Adipocyte (in vitro differentiated cells): Measurements from ENCODE around the gene ACTL6A.
"Not testable (repeated sequence)": the region's sequence is repeated elsewhere in the genome, so short reads cannot be mapped to it uniquely, and the experiment has no call there.

ENCODE experiments used
- DNase-seq: peaks from one replicate; pipeline ENCODE4 v3.0.0-alpha.2; 2015; ENCODE audit warnings: low read depth
- H3K27me3 ChIP-seq: replicated peaks from 2 replicates; pipeline ENCODE4 v1.7.0; 2013; ENCODE audit warnings: mild to moderate bottlenecking, low read length, moderate library complexity; ENCODE audit not compliant: control insufficient read depth, insufficient read depth
- H3K36me3 ChIP-seq: 2 replicates; pipeline ENCODE4 v1.7.0; 2013; ENCODE audit warnings: low read length, mild to moderate bottlenecking, moderate library complexity; ENCODE audit not compliant: control insufficient read depth, insufficient read depth, severe bottlenecking
- H3K4me1 ChIP-seq: 2 replicates; pipeline ENCODE4 v1.7.0; 2013; ENCODE audit warnings: mild to moderate bottlenecking, low read length, moderate library complexity; ENCODE audit not compliant: control insufficient read depth, insufficient read depth
- H3K4me3 ChIP-seq: 2 replicates; pipeline ENCODE4 v1.7.0; 2013; ENCODE audit warnings: mild to moderate bottlenecking, low read length, moderate library complexity
- H3K9ac ChIP-seq: 2 replicates; pipeline ENCODE4 v1.7.0; 2013; ENCODE audit warnings: mild to moderate bottlenecking, low read length, moderate library complexity
- H3K9me3 ChIP-seq: 2 replicates; pipeline ENCODE4 v1.7.0; 2013; ENCODE audit warnings: mild to moderate bottlenecking, low read length, moderate library complexity; ENCODE audit not compliant: control insufficient read depth

Gene ACTL6A

DNA sequence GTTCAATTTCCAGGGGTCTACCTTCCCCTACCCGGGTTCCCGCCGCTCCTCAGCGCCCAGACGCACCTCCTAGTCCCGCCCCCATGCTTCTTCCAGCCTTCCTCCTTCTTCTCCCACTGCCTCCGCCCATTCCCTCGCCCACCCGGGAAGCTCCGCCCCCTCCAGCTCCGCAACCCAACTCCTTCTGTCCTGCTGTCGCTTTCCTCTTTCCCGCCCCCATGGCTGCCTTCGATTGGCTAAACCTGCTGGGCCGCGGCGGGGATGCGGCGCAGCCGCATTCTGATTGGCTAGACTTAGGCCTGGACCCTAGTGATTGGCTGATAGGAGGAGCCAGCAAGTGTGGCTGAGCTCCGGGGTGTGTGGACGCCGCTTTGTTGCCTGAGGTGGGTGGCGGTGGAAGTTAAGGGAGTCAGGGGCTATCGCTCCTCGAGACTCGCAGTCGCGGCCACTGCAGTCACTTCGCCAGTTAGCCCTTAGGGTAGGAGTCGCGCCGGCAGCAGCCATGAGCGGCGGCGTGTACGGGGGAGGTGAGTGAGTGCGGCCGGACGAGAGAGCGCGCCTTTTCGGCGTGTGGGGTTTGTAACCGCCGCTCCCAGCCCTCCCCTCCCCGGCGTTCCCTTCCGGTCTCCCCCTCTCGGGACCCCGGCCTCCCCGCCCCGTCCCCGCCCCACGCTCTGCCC is at the start of gene ACTL6A:
Gene ACTL6A, plus strand, starts transcription at position 336 of the 680 bp plus-strand sequence. Its CDS starts 167 bp downstream, at position 503.
- H3K36me3 ChIP-seq = no peaks in the 10 kb centered on the region
- H3K27me3 ChIP-seq = no peaks in the 10 kb centered on the region
- H3K4me1 ChIP-seq = peaks cover 6% of the 10 kb centered on the region
- peak within 1 kb of the TSS; percentile 90 for H3K9ac ChIP-seq
- no peaks in the 10 kb centered on the region for H3K9me3 ChIP-seq
- peak; percentile 100 for DNase-seq
- H3K4me3 ChIP-seq = peak within 1 kb of the TSS; percentile 96

DNA sequence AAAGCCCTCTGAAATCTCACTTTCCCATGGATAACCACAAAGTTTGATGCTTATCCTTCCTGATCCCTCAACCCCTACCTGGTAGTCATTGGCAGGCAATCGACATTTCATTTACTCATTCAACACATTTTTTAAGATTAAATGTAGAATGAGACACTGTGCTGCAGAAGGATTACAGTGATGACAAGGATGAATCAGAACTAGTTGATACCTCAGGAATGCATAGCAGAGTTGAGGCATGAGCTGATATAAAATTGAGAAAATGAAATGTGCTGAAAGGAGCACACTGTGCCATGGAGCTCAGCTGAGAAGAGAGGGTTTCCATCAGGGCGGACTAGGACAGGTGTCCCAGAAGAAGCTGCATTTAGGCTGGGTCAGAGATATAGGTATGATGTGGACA is 48.9 kb upstream of the ACTL6A start:
- peak; percentile 9 for DNase-seq
- Histone ChIP-seq H3K9ac (no peak overlapping the region), H3K4me1 (peaks cover 8% of the 10 kb centered on the region), H3K36me3 (no peaks in the 10 kb centered on the region), H3K27me3 (no peaks in the 10 kb centered on the region), H3K9me3 (peaks cover 2% of the 10 kb centered on the region), H3K4me3 (no peak overlapping the region)

DNA sequence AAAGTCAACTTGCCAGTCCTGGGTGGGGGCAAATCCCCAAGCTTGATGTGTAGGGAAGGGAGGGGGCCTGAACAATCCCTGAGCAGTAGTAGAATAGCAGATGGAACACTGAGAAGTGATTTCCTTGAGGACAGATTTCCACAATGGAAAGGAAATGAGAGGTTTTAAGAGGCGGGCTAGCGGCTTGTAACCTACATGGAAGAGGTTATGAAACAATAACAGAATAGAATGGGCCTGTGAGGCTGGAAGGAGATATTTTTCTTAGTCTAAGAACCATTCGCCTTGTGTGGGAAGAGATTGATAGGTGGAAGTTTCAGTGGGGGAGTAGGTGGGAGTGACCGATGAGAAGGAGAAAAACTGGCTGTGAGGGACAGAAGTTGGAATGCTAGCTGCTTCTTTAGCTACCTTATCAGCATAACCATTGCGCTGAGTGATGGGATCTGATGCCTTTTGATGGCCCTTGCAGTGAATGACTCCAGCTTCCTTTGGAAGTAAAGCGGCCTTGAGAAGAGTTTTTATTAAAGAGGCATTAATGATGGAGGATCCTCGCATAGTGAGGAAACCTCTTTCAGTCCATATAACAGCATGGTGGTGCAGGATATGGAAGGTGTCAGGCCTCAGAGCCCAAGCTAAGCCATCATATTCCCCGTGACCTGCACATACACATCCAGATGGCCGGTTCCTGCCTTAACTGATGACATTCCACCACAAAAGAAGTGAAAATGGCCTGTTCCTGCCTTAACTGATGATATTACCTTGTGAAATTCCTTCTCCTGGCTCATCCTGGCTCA is 46.1 kb upstream of the ACTL6A start:
- not testable (repeated sequence) for H3K9me3 ChIP-seq, H3K27me3 ChIP-seq, H3K36me3 ChIP-seq, H3K9ac ChIP-seq, H3K4me3 ChIP-seq, H3K4me1 ChIP-seq, DNase-seq

DNA sequence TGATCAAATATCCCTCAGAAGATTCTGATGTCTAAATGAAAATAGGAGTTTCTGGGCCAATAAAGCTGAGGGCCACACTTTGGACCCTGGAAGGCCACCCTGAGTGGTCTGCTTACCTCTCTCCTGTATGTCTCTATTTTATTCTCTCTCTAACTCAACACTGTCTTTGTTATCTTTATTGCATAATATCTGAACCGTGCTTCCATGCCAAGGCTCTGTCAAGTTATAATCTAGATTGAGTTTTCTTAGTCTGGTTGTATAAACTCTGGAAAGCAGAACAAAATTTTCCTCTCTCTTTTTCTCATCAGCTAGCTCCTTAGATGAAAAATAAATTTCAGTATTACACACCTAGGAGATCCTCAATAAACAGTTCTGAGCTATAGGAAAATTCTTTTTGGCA is 36.2 kb upstream of the ACTL6A start:
- Histone ChIP-seq H3K9me3 (no peaks in the 10 kb centered on the region), H3K27me3 (no peaks in the 10 kb centered on the region), H3K36me3 (no peaks in the 10 kb centered on the region), H3K4me3 (peak overlapping the region; percentile 64), H3K4me1 (peaks cover 12% of the 10 kb centered on the region), H3K9ac (peak overlapping the region; percentile 63)
- DNase-seq = no peak

DNA sequence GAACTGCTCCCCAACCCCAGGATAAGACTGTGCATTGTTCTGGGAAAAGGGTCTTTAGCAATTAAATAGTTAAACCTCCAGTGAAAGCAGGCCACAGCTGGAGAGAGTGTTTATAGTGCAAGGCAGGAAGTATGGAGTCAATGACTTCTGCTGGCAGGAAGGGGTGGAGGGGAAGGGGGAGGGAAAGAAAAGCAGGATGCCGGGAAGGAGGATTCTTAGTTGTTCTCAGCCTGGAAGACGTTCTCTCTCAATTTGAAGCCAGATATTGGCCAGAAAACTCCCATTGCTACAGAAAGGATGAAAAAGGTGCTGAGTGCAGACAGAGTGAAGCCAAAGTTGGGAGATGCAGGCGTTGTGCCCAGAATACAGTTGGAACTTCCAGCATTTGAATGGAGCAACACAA is 35.7 kb upstream of the ACTL6A start:
- Histone ChIP-seq H3K9ac (peak overlapping the region; percentile 63), H3K4me3 (peak overlapping the region; percentile 64), H3K36me3 (no peaks in the 10 kb centered on the region), H3K4me1 (peaks cover 12% of the 10 kb centered on the region), H3K9me3 (no peaks in the 10 kb centered on the region), H3K27me3 (no peaks in the 10 kb centered on the region)
- peak; percentile 62 for DNase-seq

DNA sequence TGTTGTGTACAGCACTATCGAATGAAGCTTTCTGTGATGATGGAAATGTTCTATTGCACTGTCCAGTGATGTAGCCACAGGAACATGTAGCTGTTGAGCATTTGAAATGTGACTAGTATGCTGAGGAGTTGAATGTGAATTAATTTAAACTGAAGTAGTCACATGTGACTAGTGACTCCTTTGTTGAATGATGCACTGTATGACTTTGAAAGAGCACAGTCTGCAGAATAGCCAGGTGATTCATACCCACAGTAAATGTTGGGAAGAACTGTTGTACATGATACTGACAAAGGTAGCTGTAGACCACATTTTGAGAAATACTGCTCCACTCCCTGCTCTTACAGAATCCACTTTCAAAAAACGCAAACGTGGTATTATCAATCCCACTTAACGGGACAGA is 34.0 kb upstream of the ACTL6A start:
- Histone ChIP-seq H3K27me3 (no peaks in the 10 kb centered on the region), H3K36me3 (no peaks in the 10 kb centered on the region), H3K4me3 (no peak overlapping the region), H3K9ac (no peak overlapping the region), H3K9me3 (no peaks in the 10 kb centered on the region), H3K4me1 (peaks cover 12% of the 10 kb centered on the region)
- DNase-seq = no peak

DNA sequence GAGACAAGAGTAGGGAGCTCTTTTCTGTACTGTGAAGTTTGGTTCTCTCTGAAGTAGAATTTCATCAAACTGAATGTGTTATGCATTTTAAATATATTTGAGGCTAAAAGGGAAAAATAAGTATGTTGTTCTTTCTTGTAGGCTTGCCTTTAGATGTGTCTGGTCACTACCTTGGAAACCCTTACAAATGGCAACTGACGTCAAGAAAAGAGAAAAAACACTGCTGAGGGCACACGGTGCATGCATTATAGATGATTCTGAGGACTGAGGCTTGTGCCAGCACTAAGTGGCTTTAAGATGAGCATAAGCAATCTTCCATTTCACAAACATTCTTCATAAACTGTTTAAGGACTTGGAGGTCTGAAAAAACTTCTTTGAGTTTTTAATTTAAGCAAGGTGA is 31.1 kb upstream of the ACTL6A start:
- Histone ChIP-seq H3K36me3 (no peaks in the 10 kb centered on the region), H3K9ac (no peak overlapping the region), H3K4me1 (peaks cover 9% of the 10 kb centered on the region), H3K27me3 (no peaks in the 10 kb centered on the region), H3K4me3 (no peak overlapping the region), H3K9me3 (no peaks in the 10 kb centered on the region)
- DNase-seq = no peak

DNA sequence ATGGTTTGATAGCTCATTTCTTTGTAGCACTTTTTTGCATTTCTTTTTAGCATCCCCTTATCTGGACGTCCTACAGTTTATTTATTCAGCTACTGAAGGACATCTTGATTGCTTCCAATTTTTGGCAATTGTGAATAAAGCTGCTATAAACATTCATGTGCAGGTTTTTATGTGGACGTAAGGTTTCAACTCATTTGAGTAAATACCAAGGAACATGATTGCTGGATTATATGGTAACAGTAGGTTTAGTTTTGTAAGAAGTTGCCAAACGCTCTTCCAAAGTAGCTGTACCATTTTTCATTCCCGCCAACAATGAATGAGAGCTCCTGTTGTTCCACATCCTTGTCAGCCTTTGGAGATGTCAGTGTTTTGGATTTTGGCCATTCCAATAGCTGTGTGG is 29.5 kb upstream of the ACTL6A start:
- no peaks in the 10 kb centered on the region for H3K9me3 ChIP-seq
- no peak for DNase-seq
- no peaks in the 10 kb centered on the region for H3K27me3 ChIP-seq
- H3K9ac ChIP-seq = no peak overlapping the region
- H3K4me1 ChIP-seq = no peaks in the 10 kb centered on the region
- no peaks in the 10 kb centered on the region for H3K36me3 ChIP-seq
- no peak overlapping the region for H3K4me3 ChIP-seq

DNA sequence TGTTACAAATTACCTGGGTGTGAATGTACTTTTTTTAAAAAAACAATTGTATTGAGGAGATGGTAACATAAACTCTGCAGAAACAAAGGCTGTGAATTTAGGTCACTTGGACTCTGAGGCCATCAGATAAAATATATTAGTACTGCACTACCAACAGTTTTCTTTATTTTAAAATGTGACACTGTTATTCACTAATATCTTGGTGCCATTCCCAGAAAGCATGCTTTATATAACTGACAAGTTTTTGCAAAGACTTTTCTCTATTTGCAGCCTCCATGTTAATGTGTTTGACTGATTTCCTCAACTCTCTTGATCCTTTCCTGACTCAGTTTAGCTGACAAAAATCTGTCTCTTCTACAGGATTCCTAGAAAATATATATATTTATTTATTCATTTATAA is 26.5 kb upstream of the ACTL6A start:
- no peaks in the 10 kb centered on the region for H3K36me3 ChIP-seq
- no peak overlapping the region for H3K9ac ChIP-seq
- no peak overlapping the region for H3K4me3 ChIP-seq
- H3K9me3 ChIP-seq = no peaks in the 10 kb centered on the region
- no peaks in the 10 kb centered on the region for H3K27me3 ChIP-seq
- H3K4me1 ChIP-seq = no peaks in the 10 kb centered on the region
- no peak for DNase-seq

DNA sequence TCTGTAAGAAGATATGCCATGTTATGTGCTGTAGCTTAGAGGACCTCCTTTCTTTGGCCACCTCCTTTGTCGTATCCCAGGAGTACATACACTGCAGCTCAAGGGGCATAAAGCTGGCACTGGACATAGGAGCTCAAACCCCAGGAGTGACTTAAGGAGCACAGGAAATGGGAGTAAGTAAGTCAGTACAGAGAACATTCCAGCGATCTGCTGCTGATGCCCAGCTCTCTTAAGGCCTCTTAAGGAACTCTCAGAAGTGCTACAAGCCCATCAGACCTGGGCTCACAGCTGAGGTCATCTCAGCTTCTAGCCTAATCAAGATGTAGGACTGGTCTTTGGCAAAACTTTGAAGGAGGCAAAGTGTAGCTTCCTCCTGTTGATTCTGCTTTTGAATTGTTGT is 21.6 kb upstream of the ACTL6A start:
- no peaks in the 10 kb centered on the region for H3K4me1 ChIP-seq
- H3K27me3 ChIP-seq = no peaks in the 10 kb centered on the region

DNA sequence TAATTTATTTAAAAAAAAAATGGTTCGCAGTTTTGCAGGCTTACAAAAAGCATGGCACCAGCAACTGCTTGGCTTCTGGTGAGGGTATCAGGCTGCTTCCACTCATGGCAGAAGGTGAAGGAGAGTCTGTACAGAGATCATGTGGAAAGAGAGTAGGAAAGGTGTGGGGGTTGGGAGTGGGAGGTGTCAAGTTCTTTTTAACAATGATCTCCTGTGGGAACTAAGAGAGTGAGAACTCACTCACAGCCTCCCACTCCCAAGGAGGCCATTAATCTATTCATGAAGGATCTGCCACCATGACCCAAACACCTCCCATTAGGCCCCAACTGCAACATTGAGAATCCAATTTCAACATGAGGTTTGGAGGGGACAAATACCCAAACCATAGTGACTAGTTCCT is 21.1 kb upstream of the ACTL6A start:
- no peaks in the 10 kb centered on the region for H3K9me3 ChIP-seq
- H3K36me3 ChIP-seq = no peaks in the 10 kb centered on the region
- H3K27me3 ChIP-seq = no peaks in the 10 kb centered on the region
- H3K9ac ChIP-seq = no peak overlapping the region
- no peak for DNase-seq
- H3K4me3 ChIP-seq = no peak overlapping the region
- H3K4me1 ChIP-seq = no peaks in the 10 kb centered on the region

More for the DNA sequence above, 21.6 kb upstream of the ACTL6A start:
- H3K9me3 ChIP-seq = no peaks in the 10 kb centered on the region
- H3K9ac ChIP-seq = no peak overlapping the region
- no peak for DNase-seq
- H3K4me3 ChIP-seq = no peak overlapping the region
- no peaks in the 10 kb centered on the region for H3K36me3 ChIP-seq
